ENCODE data around the gene SHFL.

GRCh38 chr19:10136936-10137335 lies 50.8 kb downstream of the SHFL start:
- TF ChIP-seq CTCF (IDR thresholded peaks at IDR 0.05), result no peak
- TF ChIP-seq POLR2A (IDR thresholded peaks at IDR 0.05), result no peak

Measured in right lobe of liver (tissue), 4 donors.